PFSK-1 (cell line): ENCODE results near the gene HDAC3.

ENCODE experiments used
- FOXP2 ChIP-seq: optimal IDR thresholded peaks from 2 replicates; pipeline ENCODE3; 2011; ENCODE audit warnings: borderline replicate concordance, control low read depth, inconsistent platforms; ENCODE audit not compliant: insufficient read depth; ENCODE audit errors: extremely low read length, extremely low read depth
- POLR2AphosphoS5 ChIP-seq: IDR thresholded peaks from 2 replicates; pipeline ENCODE4 v1.6.1; 2012; ENCODE audit warnings: low read depth, mild to moderate bottlenecking, control low read depth, low read length, moderate library complexity
- SIN3A ChIP-seq: IDR thresholded peaks from 2 replicates; pipeline ENCODE4 v1.6.1; 2012; ENCODE audit warnings: mild to moderate bottlenecking, low read length, moderate library complexity, borderline replicate concordance; ENCODE audit not compliant: insufficient read depth
- TAF1 ChIP-seq: IDR thresholded peaks from 2 replicates; pipeline ENCODE4 v1.6.1; 2012; ENCODE audit warnings: low read length, control low read depth, borderline replicate concordance; ENCODE audit not compliant: insufficient read depth
- TF ChIP-seq, protein P1 (sequence below), 2 experiments: IDR thresholded peaks; 2 replicates each; pipeline versions ENCODE4 v1.6.1 to v1.8.0; 2011 to 2012; ENCODE audit warnings: low read depth in 2 of 2, low read length in 2 of 2, control low read depth in 1 of 2, inconsistent platforms in 1 of 2, mild to moderate bottlenecking in 1 of 2, moderate library complexity in 1 of 2; ENCODE audit not compliant: insufficient read depth in 1 of 2

DNA sequence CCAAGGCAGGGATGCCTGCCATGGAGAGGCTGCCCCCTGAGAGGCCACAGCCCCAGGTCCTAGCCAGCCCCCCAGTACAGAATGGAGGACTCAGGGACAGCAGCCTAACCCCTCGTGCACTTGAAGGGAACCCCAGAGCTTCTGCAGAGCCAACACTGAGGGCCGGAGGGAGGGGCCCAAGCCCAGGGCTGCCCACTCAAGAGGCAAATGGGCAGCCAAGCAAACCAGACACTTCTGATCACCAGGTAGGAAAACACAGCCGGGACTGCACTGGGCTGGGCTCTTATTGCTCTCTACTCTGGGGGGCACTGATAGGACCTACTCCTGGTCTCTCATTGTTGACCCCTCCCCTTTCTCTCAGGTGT, 3.4 kb upstream of the HDAC3 start:
- TF ChIP-seq POLR2AphosphoS5 (no peak), SIN3A (no peak), TAF1 (no peak), FOXP2 (no peak)
- TF ChIP-seq, protein P1, sequence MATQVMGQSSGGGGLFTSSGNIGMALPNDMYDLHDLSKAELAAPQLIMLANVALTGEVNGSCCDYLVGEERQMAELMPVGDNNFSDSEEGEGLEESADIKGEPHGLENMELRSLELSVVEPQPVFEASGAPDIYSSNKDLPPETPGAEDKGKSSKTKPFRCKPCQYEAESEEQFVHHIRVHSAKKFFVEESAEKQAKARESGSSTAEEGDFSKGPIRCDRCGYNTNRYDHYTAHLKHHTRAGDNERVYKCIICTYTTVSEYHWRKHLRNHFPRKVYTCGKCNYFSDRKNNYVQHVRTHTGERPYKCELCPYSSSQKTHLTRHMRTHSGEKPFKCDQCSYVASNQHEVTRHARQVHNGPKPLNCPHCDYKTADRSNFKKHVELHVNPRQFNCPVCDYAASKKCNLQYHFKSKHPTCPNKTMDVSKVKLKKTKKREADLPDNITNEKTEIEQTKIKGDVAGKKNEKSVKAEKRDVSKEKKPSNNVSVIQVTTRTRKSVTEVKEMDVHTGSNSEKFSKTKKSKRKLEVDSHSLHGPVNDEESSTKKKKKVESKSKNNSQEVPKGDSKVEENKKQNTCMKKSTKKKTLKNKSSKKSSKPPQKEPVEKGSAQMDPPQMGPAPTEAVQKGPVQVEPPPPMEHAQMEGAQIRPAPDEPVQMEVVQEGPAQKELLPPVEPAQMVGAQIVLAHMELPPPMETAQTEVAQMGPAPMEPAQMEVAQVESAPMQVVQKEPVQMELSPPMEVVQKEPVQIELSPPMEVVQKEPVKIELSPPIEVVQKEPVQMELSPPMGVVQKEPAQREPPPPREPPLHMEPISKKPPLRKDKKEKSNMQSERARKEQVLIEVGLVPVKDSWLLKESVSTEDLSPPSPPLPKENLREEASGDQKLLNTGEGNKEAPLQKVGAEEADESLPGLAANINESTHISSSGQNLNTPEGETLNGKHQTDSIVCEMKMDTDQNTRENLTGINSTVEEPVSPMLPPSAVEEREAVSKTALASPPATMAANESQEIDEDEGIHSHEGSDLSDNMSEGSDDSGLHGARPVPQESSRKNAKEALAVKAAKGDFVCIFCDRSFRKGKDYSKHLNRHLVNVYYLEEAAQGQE (IDR thresholded peaks at IDR 0.05; ENCODE audit: insufficient read depth in 1 of 2, low read depth in 2 of 2, low read length in 2 of 2) = no peak
